ENCODE results near the gene SPTBN1.

DNA sequence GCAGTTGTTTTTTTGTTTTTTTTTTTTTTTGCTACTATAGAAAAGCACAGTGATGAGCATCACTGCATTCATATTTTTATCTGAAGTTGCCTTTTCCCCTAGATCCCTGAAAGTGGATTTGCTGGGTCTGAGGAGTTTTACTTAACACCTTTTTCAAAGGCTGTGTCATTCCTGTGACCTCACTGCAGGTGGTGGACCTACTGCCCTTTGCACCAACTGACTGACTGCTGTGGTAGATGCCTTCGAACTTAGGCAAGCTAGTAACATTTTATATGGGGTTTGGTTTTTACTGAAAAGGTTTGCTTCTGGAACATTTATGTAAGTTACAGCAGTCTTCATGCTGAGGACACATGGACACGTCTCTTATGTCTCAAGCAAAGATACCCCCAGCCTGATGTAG lies 36.2 kb downstream of the SPTBN1 start:
- TF ChIP-seq, protein P1, sequence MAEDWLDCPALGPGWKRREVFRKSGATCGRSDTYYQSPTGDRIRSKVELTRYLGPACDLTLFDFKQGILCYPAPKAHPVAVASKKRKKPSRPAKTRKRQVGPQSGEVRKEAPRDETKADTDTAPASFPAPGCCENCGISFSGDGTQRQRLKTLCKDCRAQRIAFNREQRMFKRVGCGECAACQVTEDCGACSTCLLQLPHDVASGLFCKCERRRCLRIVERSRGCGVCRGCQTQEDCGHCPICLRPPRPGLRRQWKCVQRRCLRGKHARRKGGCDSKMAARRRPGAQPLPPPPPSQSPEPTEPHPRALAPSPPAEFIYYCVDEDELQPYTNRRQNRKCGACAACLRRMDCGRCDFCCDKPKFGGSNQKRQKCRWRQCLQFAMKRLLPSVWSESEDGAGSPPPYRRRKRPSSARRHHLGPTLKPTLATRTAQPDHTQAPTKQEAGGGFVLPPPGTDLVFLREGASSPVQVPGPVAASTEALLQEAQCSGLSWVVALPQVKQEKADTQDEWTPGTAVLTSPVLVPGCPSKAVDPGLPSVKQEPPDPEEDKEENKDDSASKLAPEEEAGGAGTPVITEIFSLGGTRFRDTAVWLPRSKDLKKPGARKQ (CRISPR knock-in tag; IDR thresholded peaks at IDR 0.05): no peak
- TF ChIP-seq NFYB (IDR thresholded peaks at IDR 0.05; ENCODE audit: extremely low read depth, insufficient read length): no peak
- no peak for TF ChIP-seq SREBF2 (CRISPR knock-in tag; IDR thresholded peaks at IDR 0.05)

All from K562 (cell line).